HEK293T (cell line): ENCODE results near the gene NANP.

Experiments used
- CTCF ChIA-PET: fragments of 350-600 bp; formaldehyde crosslinking; extraction: SDS; loops from one replicate; lab custom pipeline; 2021; ENCODE audit warnings: antibody characterized with exemption, inconsistent platforms; lab: Yijun Ruan, JAX
- POLR2A ChIA-PET: fragments of 350-600 bp; formaldehyde crosslinking; extraction: SDS; loops from one replicate; lab custom pipeline; 2020; ENCODE audit warnings: antibody characterized with exemption, inconsistent platforms; lab: Yijun Ruan, JAX
- DNase-seq: peaks from one replicate; pipeline ENCODE4 v3.0.0; 2012; ENCODE audit warnings: mixed read lengths; ENCODE audit errors: extremely low spot score
- ARNT ChIP-seq: fragments of 450-650 bp; IDR thresholded peaks from 2 replicates; pipeline ENCODE4 v1.6.1; 2017; ENCODE audit warnings: mild to moderate bottlenecking
- BHLHE40 ChIP-seq: fragments of 450-650 bp; IDR thresholded peaks from 2 replicates; pipeline ENCODE4 v1.6.1; 2016; ENCODE audit warnings: mild to moderate bottlenecking, moderate library complexity, borderline replicate concordance
- CTBP1 ChIP-seq: fragments of 450-650 bp; IDR thresholded peaks from 2 replicates; pipeline ENCODE4 v1.6.1; 2016; ENCODE audit warnings: borderline replicate concordance
- ELF4 ChIP-seq: fragments of 450-650 bp; IDR thresholded peaks from 2 replicates; pipeline ENCODE4 v1.6.1; 2017; ENCODE audit warnings: antibody characterized with exemption
- FOXA1 ChIP-seq: fragments of 450-650 bp; IDR thresholded peaks from 2 replicates; pipeline ENCODE4 v1.6.1; 2016; ENCODE audit warnings: mild to moderate bottlenecking
- FOXK2 ChIP-seq: fragments of 450-650 bp; IDR thresholded peaks from 2 replicates; pipeline ENCODE4 v1.6.1; 2016; ENCODE audit warnings: mild to moderate bottlenecking
- FOXM1 ChIP-seq: fragments of 450-650 bp; IDR thresholded peaks from 2 replicates; pipeline ENCODE4 v1.6.1; 2017; ENCODE audit warnings: mild to moderate bottlenecking, borderline replicate concordance
- HDGF ChIP-seq: fragments of 450-650 bp; IDR thresholded peaks from 2 replicates; pipeline ENCODE4 v1.6.1; 2017; ENCODE audit warnings: antibody characterized with exemption, borderline replicate concordance
- L3MBTL2 ChIP-seq: fragments of 450-650 bp; conservative IDR thresholded peaks from 2 replicates; pipeline ENCODE4 v1.6.1; 2016; ENCODE audit warnings: mild to moderate bottlenecking
- LEF1 ChIP-seq: fragments of 450-650 bp; IDR thresholded peaks from 2 replicates; pipeline ENCODE4 v1.6.1; 2017; ENCODE audit warnings: mild to moderate bottlenecking, borderline replicate concordance
- NFRKB ChIP-seq: fragments of 450-650 bp; IDR thresholded peaks from 2 replicates; pipeline ENCODE4 v1.6.1; 2016; ENCODE audit warnings: mild to moderate bottlenecking, moderate library complexity
- SP1 ChIP-seq: fragments of 450-650 bp; IDR thresholded peaks from 2 replicates; pipeline ENCODE4 v1.6.1; 2017
- SUZ12 ChIP-seq: fragments of 450-650 bp; IDR thresholded peaks from 2 replicates; pipeline ENCODE4 v1.6.1; 2016; ENCODE audit warnings: mild to moderate bottlenecking
- TARDBP ChIP-seq: fragments of 450-650 bp; IDR thresholded peaks from 2 replicates; pipeline ENCODE4 v1.6.1; 2016
- ZNF384 ChIP-seq: fragments of 450-650 bp; IDR thresholded peaks from 2 replicates; pipeline ENCODE4 v1.6.1; 2016
- TF ChIP-seq, protein P1 (sequence below): fragments of 450-650 bp; IDR thresholded peaks from 2 replicates; pipeline ENCODE4 v1.6.1; 2016

Gene NANP

DNA sequence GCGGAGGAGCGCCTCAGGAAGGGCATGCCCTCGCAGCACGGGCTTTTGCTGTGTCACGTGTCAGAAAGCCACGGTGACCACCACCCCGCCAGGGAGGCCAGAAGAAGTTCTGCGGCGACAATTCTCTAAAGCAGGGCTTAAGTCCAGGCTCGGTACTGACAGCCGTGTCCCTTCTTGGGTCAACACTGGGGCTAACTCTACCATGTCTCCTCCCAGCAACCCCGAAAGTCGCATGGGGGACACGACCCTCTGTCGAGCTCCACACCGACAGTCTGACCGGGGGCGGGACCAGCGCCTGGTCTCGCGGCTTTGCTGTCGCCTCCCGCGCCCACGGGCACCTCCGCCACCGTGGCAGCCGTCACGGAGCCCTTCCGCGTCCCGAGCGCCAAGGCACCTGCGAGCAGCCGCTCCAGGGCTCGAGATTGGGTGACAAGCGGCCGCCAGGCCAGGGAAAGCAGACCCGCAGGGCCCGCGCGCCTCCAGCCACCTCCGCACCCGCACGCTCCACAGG is 534 bp downstream of the NANP start:
- TF ChIP-seq L3MBTL2 (peak; percentile 60; the same call in 1 of the 2 replicates), FOXM1 (no peak)
- ChIA-PET CTCF (no interaction called here), POLR2A (interaction anchor here (0.6 to 1.5 kb wide), 3 partner anchors 9 to 39 kb away, joined by 3 to 6 read pairs (median 3); no protein-coding TSS in a partner anchor)
- peak; percentile 37 for DNase-seq

DNA sequence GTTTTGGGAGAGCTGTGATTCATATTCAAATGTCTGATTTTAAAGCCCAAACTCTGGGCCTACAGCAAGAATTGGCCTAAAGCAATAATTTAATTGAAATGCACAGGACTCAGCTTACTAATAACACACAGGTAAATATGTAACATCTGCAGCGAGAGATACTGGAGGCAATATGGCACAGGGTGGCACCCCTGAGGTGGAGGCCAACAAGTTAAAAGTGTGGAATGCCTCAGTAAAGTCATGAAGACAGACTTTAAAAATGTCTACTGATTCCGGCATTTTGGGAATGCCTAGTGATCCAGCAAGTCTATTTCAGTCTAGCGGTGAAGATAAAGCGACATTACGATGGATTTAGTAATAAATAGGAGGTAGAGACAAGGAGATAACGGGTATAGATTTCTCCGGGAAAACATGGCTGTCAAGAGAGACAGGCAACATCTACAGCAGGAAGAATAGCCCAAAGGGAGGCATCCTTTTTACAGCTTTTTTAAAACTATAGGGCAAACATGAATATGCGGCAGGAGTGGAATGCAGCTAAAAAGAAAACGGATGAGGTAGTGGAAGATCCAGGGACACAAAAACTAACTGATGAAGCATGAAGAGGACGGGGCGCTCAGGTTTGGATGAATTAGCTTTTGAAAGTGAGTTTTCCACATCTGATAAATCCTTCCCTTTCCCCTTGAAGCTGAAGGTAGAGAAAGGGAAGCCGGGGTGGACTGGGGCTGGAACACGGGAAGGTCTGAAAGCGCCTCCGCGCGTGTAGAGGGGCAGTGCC is 1.2 kb downstream of the NANP start:
- ChIA-PET CTCF (no interaction called here), POLR2A (interaction anchor here (0.6 to 1.5 kb wide), 3 partner anchors 8 to 38 kb away, joined by 3 to 6 read pairs (median 3); no protein-coding TSS in a partner anchor)

DNA sequence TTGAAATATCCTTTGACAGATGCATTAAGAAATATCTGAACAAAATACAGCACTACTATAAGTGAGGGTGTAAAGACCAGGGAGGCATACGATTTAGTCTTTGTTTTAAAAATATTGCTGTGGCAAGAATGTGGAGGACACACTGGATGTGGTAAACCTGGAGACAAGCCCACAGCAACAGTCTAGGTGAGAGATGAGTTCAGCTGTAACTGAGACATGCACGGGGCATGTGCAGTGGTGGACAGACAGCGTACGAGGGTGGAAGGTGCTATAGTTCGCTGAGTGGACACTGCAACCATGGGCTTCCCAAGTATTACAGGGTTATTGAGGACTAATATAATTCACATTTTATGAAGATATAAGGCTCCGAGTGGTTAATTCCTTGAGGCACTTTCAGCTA is 1.8 kb downstream of the NANP start:
- ChIA-PET POLR2A (no interaction called here), CTCF (no interaction called here)
- DNase-seq, result no peak
- TF ChIP-seq FOXM1, result no peak
- TF ChIP-seq HDGF, result no peak
- no peak for TF ChIP-seq BHLHE40
- no peak for TF ChIP-seq L3MBTL2
- TF ChIP-seq CTBP1, result no peak
- no peak for TF ChIP-seq ELF4
- TF ChIP-seq TARDBP, result no peak
- no peak for TF ChIP-seq ZNF384
- no peak for TF ChIP-seq NFRKB
- no peak for TF ChIP-seq SP1
- TF ChIP-seq FOXA1, result no peak
- TF ChIP-seq LEF1, result no peak

More for the DNA sequence above, 1.2 kb downstream of the NANP start:
- DNase-seq, result no peak
- TF ChIP-seq SUZ12 (no peak), LEF1 (no peak), FOXK2 (no peak), TARDBP (no peak), SP1 (no peak), ZNF384 (no peak), ARNT (no peak), FOXM1 (no peak), FOXA1 (no peak), NFRKB (no peak), ELF4 (no peak), L3MBTL2 (no peak; the same call in 1 of the 2 replicates), CTBP1 (no peak), BHLHE40 (no peak), HDGF (no peak)
- TF ChIP-seq, protein P1, sequence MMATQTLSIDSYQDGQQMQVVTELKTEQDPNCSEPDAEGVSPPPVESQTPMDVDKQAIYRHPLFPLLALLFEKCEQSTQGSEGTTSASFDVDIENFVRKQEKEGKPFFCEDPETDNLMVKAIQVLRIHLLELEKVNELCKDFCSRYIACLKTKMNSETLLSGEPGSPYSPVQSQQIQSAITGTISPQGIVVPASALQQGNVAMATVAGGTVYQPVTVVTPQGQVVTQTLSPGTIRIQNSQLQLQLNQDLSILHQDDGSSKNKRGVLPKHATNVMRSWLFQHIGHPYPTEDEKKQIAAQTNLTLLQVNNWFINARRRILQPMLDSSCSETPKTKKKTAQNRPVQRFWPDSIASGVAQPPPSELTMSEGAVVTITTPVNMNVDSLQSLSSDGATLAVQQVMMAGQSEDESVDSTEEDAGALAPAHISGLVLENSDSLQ, result no peak

DNA sequence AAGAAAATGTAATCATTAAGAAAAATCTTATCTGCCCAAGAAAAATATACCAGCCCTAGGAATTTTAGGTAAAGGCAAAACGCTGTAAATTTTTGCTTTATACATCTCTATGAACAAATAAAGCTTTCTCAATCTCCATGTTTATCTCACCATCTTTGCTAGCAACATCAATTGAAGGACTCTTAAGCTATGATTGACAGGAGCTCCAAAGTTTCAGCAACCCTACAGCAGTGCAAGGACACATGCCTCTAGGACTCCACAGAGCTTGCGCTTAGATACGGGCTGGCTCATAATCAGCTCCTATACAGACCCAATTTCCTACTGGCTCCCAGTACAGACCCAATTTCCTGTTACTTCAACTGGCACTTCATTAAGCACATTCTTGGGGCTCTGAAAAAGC is 4.3 kb downstream of the NANP start:
- CTCF ChIA-PET, result no interaction called here
- POLR2A ChIA-PET, result no interaction called here
- DNase-seq, result no peak
- TF ChIP-seq BHLHE40, result no peak
- TF ChIP-seq, protein P1, result peak; percentile 52

DNA sequence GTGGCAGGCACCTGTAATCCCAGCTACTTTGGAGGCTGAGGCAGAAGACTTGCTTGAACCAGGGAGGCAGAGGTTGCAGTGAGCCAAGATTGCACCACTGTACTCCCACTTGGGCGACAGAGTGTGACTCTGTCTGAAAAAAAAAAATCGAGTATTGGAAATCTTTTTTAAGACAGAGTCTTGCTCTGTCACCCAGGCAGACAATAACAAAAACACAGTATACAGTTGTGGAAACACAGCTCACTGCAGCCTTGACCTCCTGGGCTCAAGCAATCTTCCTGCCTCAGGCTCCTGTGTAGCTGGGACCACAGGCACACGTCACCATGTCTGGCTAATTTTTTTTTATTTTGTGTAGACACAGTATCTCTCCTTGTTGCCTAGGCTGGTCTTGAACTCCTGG is 15.0 kb downstream of the NANP start:
- ChIA-PET CTCF (no interaction called here), POLR2A (no interaction called here)
- TF ChIP-seq FOXK2 (no peak), FOXM1 (no peak), HDGF (no peak), SP1 (no peak), LEF1 (no peak), CTBP1 (no peak), BHLHE40 (no peak), NFRKB (no peak), TARDBP (no peak), ARNT (no peak)
- no peak for DNase-seq

DNA sequence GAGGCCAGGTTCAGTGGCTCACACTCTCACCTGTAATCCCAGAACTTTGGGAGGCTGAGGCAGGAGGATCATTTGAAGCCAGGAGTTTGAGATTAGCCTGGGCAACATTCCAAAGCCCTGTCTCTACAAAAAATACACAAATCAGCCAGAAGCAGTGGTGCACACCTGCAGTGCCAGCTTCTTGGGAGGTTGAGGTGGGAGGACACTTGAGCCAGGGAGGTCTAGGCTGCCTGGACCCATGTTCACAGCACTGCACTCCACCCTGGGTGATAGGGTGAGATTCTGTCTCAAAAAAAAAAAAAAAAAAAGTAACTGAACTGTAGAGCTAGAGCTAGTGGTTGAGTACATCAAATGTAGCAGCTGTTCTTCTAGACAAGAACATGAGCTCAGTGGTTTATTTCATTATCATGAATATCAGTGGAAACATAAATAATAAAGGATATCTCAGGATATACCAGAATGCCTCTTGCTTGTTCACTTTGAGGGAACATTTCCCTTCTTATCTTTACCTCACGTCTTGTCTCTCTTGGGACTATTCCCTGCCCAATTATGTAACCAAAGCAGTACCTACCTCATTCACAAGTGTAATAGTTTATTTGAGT is 17.6 kb downstream of the NANP start:
- POLR2A ChIA-PET, result no interaction called here
- no peak for TF ChIP-seq TARDBP
- CTCF ChIA-PET, result no interaction called here
- DNase-seq, result no peak

DNA sequence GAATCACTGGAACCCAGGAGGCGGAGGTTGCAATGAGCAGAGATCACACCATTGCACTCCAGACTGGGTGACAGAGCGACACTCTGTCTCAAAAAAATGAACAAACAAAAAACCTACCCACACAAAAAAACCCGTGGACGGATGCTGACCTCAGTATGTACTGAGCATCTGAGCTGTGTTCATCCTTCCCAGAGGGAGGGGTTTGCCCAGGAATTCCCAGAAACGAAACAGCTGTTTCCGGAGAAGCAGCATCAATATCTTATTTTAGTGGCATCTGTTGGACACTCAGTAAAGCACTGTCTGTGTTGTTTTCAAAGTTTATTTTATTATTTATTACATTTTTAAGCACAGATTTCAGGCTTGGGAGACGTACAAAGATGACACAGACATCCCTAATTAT is 18.7 kb downstream of the NANP start:
- DNase-seq, result no peak
- ChIA-PET POLR2A (no interaction called here), CTCF (no interaction called here)
- TF ChIP-seq ZNF384, result no peak
- no peak for TF ChIP-seq ELF4
- TF ChIP-seq FOXM1, result no peak
- TF ChIP-seq L3MBTL2, result no peak
- no peak for TF ChIP-seq FOXK2
- no peak for TF ChIP-seq HDGF
- TF ChIP-seq, protein P1, result no peak
- no peak for TF ChIP-seq TARDBP
- TF ChIP-seq CTBP1, result no peak
- no peak for TF ChIP-seq SP1
